ENCODE measurements around the gene GRWD1.

DNA sequence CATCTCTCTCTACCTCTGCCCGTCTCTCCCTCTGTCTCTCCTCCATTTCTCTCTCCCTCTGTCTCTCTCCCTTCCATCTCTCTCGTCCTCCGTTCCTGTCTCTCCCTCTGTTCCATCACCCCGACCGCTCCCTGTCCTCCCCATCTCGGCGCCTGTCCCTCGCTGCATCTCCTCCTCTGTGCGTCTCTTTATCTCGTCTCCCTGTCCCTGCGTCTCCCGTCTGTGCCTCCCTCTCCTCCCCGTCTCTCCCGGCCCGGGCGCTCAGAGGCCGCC lies 47.7 kb upstream of the GRWD1 start:
- TF ChIP-seq, protein P1, sequence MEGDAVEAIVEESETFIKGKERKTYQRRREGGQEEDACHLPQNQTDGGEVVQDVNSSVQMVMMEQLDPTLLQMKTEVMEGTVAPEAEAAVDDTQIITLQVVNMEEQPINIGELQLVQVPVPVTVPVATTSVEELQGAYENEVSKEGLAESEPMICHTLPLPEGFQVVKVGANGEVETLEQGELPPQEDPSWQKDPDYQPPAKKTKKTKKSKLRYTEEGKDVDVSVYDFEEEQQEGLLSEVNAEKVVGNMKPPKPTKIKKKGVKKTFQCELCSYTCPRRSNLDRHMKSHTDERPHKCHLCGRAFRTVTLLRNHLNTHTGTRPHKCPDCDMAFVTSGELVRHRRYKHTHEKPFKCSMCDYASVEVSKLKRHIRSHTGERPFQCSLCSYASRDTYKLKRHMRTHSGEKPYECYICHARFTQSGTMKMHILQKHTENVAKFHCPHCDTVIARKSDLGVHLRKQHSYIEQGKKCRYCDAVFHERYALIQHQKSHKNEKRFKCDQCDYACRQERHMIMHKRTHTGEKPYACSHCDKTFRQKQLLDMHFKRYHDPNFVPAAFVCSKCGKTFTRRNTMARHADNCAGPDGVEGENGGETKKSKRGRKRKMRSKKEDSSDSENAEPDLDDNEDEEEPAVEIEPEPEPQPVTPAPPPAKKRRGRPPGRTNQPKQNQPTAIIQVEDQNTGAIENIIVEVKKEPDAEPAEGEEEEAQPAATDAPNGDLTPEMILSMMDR (IDR thresholded peaks at IDR 0.05) = no peak
- no peak for TF ChIP-seq POLR2A (IDR thresholded peaks at IDR 0.05)
